HG03060 (cell line): Measurements from ENCODE around the gene EEF2K.

Source experiments
- ATAC-seq: cut with Tn5 transposase; IDR thresholded peaks from one replicate; pipeline ENCODE4 v1.9.1; 2021; ENCODE audit warnings: low read depth, moderate number of reproducible peaks; ENCODE audit not compliant: unreplicated experiment

The EEF2K gene

GRCh38 chr16:22313876-22314470 lies 107.9 kb downstream of the EEF2K start:
- no peak for ATAC-seq

- ATAC-seq, result no peak
These were observed 108.9 kb downstream of the EEF2K start for GRCh38 chr16:22314661-22315626.

- ATAC-seq, result no peak
These were observed 109.9 kb downstream of the EEF2K start for GRCh38 chr16:22315979-22316378.

GRCh38 chr16:22316411-22316811 lies 110.3 kb downstream of the EEF2K start:
- no peak for ATAC-seq

GRCh38 chr16:22317001-22317530 lies 111.0 kb downstream of the EEF2K start:
- ATAC-seq, result no peak

- ATAC-seq, result no peak
These were observed 111.5 kb downstream of the EEF2K start for GRCh38 chr16:22317625-22318024.

GRCh38 chr16:22318690-22319358 lies 112.7 kb downstream of the EEF2K start:
- ATAC-seq, result no peak

GRCh38 chr16:22320572-22321339 lies 114.7 kb downstream of the EEF2K start:
- ATAC-seq, result no peak

GRCh38 chr16:22321340-22322001 lies 115.4 kb downstream of the EEF2K start:
- ATAC-seq, result no peak

GRCh38 chr16:22322021-22322471 lies 116.0 kb downstream of the EEF2K start:
- ATAC-seq, result no peak

GRCh38 chr16:22322741-22323140 lies 116.7 kb downstream of the EEF2K start:
- ATAC-seq, result no peak

- ATAC-seq, result no peak
These were observed 117.3 kb downstream of the EEF2K start for GRCh38 chr16:22323173-22323958.

GRCh38 chr16:22323959-22324786 lies 118.1 kb downstream of the EEF2K start:
- no peak for ATAC-seq

GRCh38 chr16:22324787-22325597 lies 118.9 kb downstream of the EEF2K start:
- ATAC-seq, result no peak

GRCh38 chr16:22325598-22326368 lies 119.7 kb downstream of the EEF2K start:
- no peak for ATAC-seq

- ATAC-seq, result no peak
These were observed 120.2 kb downstream of the EEF2K start for GRCh38 chr16:22326369-22326652.
